GM18870 (cell line): ENCODE measurements around the gene CPLX1.
"Not testable (repeated sequence)": the region's sequence is repeated elsewhere in the genome, so short reads cannot be mapped to it uniquely, and the experiment has no call there.

Source experiments
- ATAC-seq: cut with Tn5 transposase; IDR thresholded peaks from one replicate; pipeline ENCODE4 v1.9.1; 2021; ENCODE audit warnings: moderate library complexity; ENCODE audit not compliant: unreplicated experiment

Gene CPLX1

DNA sequence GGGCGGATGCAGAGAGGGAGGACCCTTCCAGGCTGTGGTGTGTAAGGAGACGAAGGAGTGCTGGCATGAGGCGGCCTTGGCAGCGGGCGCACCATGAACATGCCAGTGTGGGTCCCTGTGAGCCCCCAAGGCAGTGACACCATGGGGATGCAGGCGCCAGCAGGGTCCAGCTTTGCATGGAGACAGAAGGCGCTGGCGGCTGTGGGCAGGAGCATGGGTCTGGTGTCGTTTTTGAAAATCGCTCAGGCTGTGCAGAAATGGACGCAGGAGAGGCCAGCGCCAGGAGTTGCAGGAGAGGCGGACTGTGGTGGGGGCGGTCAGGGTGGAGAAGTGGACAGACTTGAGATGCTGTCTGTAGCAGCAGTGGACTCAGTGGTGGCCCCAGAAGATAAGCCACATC lies 64.2 kb downstream of the CPLX1 start:
- ATAC-seq = no peak

GRCh38 chr4:761086-761485 lies 64.8 kb downstream of the CPLX1 start:
- no peak for ATAC-seq

DNA sequence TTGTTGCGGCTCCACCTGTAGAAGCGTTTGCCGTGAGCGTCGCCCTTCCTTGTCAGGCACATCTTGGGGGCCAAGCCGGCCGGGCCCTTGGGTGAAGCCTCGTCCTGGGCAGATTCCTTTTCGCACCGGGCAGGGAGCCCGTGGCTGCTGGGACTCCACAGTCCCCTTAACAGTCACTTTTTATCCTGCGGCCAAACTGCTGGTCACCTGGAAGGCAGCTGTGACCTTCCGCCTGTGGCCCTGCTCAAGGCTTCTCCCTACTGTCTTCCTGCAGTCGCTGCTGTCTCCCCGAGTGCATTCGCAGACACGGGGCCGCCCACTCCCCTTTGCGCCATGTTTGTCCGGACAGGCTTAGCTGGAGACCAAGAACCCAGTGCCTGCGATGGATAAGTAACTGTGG lies 65.3 kb downstream of the CPLX1 start:
- no peak for ATAC-seq

DNA sequence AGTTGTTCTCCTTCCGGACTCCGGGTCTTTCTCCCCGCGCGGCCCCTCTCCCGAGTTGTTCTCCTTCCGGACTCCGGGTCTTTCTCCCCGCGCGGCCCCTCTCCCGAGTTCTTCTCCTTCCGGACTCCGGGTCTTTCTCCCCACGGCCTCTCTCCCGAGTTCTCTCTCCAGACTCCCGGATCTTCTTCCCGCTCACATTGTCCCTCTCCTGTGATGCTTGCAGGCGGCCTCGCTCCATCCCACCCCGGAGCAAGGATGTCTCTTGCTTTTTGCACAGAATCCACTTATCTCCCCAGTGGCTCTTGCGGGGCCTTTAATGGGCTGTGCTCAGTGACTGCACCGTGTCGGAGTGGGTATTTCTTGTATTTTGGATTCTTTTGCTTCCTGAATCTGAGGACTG lies 66.1 kb downstream of the CPLX1 start:
- ATAC-seq = not testable (repeated sequence)

- ATAC-seq = no peak
Observed at GRCh38 chr4:757111-757510, 68.8 kb downstream of the CPLX1 start.

DNA sequence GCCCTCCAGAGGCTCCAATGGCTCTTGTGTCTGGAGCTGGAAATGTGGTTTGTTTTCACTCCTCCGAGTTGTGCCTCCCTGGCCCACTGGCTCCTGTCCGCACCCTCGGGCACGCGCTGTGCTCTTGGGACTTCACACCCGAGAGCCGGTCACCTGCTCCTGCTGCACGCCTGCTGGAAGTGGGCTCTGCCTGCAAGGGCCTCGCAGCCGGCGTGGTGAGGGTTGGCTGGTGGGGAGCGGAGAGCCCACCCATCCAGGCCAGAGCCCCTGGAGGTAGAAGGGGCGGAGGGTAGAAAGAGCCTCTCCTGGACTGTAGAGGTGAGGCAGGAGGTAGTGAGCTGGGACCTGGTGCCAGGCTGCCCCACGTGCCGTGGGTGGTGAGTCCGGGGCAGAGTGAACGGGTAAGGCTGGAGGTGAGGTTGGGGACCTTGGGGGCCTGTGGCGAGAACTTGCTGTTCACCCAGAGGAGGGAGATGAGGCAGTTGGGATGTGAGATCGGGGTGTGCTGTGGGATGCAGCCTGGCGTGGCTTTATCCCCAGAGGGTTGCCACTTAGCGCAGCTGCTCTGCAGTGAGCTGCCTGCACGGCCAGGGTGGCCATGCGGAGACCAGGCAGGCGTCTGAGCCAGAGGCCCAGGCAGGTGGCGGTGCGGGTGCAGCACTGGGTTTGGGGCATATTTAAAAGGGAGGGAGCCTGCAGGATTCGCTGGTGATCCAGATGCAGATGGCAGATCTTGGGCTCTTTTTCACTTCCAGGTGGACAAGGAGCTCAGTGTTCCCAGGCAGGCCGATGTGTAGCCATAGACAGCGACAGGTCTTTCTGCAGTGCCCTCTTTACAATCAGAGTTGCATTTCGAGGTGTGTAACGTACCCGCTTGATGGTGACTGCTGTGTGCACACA lies 71.5 kb downstream of the CPLX1 start:
- ATAC-seq = no peak

GRCh38 chr4:753186-753585 lies 72.7 kb downstream of the CPLX1 start:
- not testable (repeated sequence) for ATAC-seq

DNA sequence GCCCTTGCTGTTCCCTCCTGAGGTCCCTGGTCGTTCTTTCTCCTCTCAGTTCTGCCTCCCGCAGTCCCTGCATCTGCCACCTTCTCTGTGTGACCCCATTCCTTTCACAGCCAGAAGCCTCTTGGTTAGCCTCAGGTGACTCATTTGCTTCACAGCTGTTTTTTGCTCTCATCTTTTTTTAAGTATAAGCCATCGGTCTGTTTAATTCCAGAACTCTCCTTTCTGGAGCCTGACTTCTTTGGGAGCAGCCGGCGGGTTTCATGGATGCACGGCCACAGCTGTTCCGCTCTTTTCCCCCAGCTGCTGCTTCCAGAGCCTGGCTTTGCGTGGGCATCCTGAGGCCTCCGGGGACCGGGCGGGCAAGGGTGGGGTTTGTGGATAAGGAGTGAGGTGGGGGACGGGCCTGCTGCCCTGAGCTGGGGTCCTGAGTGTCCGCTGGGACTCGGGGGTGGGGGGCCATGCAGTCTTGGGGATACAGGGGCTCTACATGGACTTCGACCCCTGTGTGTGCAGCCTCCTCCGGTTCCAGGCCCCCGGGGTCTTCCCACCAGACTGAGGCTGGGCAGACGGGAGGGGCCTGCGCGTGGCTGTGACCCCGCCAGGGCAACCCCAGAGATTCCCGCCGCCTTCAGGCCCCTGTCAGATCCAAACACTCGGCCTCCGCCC lies 73.6 kb downstream of the CPLX1 start:
- no peak for ATAC-seq

DNA sequence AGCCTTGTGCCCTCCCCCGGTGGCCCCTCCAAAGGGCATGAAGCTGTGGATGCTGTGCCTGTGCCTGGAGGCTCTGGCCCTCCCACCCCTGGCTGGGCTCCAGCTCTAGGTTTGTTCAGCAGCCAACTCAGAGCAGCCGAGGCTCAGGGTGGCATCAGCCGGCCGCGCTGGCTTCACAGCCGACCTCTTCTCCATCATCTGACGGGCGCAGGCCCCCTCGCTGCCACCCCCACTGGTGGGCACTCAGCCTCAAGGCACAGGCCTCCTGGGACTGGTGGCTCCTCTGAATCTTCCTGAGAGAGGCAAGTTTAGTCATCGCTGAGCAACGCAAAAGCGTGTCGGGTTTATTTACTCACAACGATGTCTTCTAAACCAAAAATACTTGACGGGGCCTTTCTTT lies 74.3 kb downstream of the CPLX1 start:
- ATAC-seq = no peak

DNA sequence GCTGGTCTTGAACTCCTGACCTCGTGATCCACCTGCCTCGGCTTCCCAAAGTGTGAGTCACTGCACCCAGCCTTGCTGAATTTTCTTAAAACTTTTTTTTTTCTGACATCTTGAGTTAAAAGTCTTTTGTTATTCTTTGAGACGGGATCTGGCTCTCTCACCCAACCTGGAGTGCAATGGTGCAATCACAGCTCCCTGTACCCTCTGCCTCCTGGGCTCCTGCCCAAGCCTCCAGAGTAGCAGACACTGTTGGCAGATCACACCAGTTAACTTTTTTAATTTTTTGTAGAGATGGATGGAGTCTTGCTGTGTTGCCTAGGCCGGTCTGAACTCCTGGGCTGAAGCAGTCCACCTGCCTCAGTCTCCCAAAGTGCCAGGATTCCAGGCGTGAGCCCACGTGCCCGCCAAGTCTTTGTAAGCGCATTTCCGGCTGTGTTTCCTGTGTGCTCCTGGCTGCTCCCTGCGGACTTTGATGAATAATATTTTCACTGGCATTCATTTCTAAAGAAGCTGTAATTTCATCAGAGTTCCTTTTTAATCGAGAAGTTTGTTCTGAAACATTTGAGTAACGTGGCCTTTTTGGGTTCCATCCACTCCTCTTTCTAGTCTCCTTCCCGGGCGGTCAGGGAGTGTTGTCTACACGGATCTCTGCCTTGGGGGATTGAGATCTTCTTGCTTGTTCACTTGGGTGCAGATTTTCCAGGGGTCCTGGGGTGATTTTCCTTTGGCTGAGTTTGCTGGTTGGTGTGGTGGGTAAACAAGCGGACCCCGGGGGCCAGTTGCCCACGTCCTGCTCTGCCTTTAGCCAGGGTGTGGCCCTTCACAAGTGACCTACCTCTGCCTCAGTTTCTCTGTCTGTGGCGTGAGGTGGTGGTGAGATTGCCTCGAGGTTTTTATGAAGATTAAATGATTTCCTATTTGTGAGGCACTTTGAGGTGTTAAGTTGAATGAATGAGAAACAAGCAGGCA lies 75.9 kb downstream of the CPLX1 start:
- ATAC-seq = no peak

- no peak for ATAC-seq
Observed at GRCh38 chr4:748461-748860, 77.5 kb downstream of the CPLX1 start.

GRCh38 chr4:747546-748170 lies 78.3 kb downstream of the CPLX1 start:
- no peak for ATAC-seq

GRCh38 chr4:744212-744841 lies 81.6 kb downstream of the CPLX1 start:
- no peak for ATAC-seq

- no peak for ATAC-seq
Observed at GRCh38 chr4:743463-744211, 82.3 kb downstream of the CPLX1 start.

DNA sequence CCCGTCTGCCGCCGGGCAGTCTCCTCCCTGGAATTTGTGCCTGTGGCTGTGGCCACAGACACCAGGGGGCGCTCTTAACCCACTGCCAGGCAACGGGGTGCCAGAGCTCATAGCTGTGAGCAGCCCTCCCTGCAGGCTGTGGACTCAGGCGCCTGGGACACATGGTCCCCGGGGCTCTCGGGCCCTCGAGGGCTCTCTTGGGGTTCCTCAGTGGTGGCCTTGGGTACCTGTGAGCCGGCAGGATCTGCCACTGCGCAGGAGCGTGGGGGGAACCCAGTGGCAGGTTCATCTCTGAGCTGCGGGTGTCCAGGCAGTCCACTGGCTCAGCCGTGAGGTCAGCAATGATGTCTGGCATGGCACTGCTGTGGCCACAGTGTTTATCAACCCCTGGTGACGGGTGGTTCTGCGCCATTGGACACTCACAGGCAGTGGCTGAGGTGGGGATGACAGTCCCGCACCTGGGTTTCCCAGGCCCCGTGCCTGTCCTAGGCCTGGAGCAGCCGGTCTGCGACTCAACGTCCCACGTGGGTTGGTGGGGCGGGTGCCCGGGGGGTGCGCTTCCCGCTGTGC lies 83.1 kb downstream of the CPLX1 start:
- ATAC-seq = no peak

- no peak for ATAC-seq
Observed at GRCh38 chr4:742096-742741, 83.7 kb downstream of the CPLX1 start.

GRCh38 chr4:740656-741282 lies 85.2 kb downstream of the CPLX1 start:
- no peak for ATAC-seq

GRCh38 chr4:740011-740410 lies 85.9 kb downstream of the CPLX1 start:
- ATAC-seq = no peak
